KG1 (cell line): Measurements from ENCODE around the gene DNAJC12.
A peak's percentile ranks its signal among the peaks of the same experiment; 100 is the strongest.
"Not testable (repeated sequence)": the region's sequence is repeated elsewhere in the genome, so short reads cannot be mapped to it uniquely, and the experiment has no call there.

Experiments used
- DNase-seq: peaks from one replicate; lab custom pipeline; 2025; lab: John Stamatoyannopoulos, UW

The DNAJC12 gene

DNA sequence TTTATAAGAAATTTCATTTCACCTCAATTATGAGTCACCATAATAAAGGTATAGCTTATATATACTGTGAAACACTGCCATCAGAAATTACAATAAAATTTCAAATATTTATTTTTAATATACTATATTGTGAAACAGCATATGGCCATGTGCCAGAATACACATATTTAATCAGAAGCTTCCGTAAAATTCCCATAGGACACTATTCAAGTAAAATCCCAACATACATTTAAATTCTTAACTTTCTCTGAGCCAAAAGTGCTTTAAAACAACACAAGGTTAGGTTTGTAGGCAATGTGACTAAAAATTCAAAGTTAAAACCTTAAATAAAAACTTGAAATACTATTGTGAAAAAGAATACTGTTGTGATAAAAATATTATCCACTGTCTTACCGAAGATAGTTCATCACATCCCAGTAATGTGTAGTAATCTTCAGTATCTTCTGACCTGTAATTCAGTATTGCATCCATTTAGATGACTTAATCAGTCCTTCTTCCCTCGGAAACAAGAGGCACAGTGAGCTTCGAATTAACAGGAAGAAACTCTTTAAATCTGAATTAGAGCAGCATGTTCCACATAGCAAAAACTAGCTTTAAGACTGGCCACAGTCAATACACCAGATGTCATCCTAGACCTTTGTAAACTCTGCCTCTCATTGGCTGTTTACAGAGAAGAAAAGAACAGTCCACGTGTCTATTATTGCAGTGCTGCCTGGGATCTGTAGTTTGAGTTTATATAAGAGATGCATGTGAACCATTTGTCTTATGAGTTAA lies at the start of gene DNAJC12:
DNAJC12 (minus strand) TSS at position 648 of the 774 bp plus-strand sequence; CDS start at position 471, 177 bp downstream.
- DNase-seq = peak; percentile 74

DNA sequence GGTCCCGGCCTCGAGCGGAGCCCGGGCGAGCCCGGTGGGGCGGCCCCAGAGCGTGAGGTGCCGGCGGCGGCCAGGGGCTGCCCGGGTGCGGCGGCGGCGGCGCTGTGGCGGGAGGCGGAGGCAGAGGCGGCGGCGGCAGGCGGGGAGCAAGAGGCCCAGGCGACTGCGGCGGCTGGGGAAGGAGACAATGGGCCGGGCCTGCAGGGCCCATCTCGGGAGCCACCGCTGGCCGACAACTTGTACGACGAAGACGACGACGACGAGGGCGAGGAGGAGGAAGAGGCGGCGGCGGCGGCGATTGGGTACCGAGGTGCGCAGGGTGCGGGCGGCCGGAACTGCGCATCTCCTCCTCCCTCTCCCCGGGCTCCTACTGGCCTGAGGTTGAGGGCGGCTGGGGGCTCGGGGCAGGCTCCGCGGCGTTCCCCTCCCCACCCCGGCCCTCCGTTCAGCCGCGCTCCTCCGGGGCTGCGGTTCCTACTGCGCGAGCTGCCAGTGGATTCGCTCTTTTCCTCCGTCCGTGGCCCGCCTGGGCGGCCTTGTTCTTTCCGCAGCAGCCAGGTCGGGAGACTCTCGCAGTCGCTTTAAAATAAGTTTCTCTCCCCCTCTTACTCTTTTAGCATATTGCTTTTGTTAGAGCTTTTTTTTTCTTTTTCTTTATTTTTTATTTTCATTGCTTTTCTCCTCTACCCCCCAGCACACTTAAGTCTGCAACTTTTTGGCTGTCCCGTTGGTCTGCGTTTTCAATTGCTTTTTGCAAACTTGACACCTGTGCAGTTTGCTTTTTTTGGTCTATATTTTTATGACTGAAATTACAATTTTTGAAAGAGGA lies 47.1 kb upstream of the DNAJC12 start:
- DNase-seq = peak; percentile 14

DNA sequence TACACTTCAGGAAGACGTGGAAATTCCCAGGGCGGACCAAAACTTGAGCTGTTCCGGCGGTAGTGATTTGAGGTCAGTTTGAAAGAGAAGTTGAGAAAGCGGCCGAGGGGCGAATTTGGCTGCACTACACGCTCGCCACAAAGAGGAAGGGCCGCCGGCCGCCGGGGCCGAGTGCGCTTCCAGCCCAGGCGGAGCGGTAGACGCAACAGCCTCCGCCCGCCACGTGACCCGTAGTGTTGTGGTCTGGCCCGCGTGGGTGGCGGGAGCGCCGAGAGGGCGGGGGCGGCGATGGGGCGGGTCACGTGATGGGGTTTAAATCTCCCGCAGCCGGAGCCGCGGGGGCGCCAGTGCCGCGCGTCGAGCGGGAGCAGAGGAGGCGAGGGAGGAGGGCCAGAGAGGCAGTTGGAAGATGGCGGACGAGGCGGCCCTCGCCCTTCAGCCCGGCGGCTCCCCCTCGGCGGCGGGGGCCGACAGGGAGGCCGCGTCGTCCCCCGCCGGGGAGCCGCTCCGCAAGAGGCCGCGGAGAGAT lies 46.4 kb upstream of the DNAJC12 start, which contains the start of gene SIRT1:
SIRT1 (plus strand) TSS at position 344 of the 529 bp plus-strand sequence; CDS start at position 410, 66 bp downstream.
- DNase-seq = peak; percentile 80

DNA sequence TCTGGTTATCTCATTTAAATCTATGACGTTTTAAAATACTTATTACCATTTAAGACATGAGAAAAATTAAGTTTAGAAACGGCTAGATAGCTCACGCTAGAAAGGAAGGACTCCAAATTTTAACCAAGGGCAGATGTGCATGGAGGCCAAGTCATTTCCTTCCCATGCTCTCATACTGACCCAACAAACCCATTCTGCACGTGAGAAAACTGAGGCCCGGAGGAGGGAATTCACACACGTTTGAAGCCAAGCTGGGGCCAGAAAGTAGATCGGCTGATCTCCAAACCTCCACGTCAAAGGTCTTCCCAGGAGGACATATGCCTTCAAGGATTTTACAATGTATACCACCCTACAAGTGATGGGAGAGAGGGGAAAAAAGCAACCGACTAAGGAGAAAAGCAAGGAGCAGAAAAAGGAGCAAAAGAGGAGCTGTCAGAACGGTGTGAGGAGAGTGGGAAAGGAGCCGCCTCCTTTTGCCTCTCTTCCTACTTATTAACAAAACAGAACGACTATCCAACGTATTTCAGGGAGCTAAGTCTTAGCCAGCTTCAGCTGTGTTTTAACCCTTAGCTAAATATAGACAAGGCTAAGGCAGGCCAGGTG lies 45.8 kb upstream of the DNAJC12 start:
- no peak for DNase-seq

DNA sequence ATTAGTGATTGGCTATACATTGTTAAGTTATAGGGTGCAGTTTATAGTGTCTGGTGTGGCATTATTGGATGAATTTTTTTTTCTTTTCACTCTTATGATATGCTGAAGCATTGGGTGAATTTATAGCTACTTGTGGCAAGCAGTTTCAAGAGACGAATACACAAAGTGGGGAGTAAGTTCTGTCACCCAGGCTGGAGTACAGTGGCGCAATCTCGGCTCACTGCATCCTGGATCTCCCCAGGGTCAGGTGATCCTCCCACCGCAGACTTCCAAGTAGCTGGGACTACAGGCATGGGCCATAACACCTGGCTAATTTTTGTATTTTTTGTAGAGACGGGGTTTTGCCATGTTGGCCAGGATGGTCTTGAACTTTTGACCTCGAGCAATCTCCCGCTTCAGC lies 40.1 kb upstream of the DNAJC12 start:
- no peak for DNase-seq

DNA sequence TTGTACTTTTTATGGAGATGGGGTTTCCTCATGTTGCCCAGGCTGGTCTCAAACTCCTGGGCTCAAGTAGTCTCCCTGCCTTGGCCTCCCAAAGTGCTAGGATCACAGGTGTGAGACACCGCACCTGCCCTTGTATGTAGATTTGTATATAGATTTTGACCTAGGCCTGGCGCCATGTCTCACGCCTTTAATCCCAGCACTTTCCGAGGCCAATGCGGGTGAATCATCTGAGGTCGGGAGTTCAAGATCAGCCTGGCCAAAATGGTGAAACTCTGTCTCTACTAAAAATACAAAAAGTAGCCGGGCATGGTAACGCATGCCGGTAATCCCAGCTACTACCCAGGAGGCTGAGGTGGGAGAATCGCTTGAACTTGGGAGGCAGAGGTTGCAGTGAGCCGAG lies 39.4 kb upstream of the DNAJC12 start:
- DNase-seq = not testable (repeated sequence)

DNA sequence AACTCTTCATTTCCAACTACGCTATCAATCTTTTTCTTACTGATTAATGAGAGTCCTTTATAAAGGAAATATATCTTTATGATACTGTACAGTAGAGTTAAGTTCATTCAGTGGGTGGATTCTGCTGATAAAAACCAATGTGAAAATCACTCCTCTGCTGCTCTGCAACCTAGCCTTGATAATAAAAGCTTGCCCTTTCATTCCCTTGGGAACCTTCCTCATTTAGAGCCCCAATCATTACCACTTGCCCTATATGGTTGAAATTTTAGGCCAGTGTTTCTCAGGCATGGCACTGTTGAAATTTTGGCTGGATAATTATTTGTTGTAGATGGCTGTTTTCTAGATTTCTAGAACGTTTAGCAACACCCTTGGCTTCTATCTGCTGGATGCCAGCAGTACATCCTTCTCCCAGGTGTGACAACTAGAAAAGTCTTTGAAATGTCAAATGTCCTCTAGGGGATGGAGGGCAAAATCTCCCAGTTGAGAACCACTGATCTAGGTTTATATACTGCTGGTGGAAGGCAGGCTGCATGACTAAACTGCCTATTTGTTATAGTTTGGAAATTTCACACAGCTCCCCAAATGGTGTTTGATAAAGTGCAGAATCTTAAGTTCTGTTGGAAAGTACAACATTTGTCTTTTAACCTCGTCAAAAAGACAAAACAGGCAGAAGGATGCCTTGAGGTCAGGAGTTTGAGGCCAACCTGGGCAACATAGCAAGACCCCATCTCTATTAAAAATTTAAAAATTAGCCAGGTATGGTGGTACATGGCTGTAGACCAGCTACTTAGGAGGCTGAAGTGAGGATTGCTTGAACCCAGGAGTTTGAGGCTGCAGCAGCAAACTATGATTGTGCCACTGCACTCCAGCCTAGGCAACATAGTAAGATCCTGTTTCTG lies 37.6 kb upstream of the DNAJC12 start:
- DNase-seq = no peak

DNA sequence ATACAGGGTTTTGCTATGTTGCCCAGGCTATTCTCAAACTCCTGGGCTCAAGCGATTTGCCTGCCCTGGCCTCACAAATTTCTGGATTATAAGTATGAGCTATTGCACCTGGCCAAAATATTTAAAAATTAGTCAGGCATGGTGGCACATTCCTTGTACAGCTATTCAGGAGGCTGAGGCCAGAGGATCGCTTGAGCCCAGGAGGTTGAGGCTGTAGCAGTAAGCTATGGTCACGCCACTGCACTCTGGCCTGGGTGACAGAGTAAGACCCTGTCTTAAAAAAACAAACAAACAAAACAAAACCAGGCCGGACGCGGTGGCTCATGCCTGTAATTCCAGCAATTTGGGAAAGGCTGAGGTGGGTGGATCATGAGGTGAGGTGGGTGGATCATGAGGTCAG lies 32.0 kb upstream of the DNAJC12 start:
- DNase-seq = no peak

DNA sequence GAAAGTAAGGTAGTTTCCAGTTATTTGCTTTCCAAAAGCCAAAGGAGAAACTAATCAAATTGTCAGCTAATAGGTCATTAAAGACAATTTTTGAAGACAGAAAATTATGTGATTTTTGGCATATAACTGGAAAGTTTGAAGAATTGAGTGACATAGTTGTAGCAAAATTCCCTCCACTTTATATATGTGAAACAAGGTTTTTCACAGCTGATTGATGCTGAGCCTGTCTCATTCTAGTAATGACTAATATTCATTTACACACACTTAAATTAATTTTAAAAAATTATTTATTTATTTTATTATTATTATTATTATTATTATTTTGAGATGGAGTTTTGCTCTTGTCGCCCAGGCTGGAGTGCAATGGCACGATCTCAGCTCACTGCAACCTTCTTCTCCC lies 30.1 kb upstream of the DNAJC12 start:
- DNase-seq = no peak

DNA sequence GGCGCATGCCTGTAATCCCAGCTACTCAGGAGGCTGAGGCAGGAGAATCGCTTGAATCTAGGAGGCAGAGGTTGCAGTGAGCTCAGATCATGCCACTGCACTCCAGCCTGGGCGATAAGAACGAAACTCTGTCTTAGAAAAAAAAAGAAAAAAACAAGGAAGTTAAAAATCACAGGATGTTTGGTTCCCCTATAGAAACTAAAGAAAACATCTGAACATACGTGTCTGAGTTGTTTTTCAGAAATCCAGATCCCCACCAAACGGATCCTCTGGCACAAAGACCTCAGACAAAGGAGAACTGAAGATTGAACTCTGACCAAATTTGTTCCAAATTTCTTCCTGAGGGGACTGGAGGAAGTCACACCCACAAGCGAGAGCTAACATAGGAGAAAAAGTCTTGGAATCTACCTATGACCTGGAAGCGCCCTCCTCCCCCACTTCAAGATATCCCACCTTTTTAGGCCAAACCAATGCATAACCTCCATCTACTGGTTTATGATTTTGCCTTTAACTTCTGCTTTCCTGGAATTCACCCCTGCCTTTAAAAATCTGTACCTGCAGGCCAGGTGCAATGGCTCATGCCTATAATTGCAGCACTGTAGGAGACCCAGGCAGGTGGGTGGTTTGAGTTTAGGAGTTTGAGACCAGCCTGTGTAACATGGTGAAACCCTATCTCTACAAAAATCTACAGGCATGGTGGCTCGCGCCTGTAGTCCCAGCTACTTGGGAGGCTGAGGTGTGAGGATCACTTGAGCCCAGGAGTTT lies 26.8 kb upstream of the DNAJC12 start:
- no peak for DNase-seq

DNA sequence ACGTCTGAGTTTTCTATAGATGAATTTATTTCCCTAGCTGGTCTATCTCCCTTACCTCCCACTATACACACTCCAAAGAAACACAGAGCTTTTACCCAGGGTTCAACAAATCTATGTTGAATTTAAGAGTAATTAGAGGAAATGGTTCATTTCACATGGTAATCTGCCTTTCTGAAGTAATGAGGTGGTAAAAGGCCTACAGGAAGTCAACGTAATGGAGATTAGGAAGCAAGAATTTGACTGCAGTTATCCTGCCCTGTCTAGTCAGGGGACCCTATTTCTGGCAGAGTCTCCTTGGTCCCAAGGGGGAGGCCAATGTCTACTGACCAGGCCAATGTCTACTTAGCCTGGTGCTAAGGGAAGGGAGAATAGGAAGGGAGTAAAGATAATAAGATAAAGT lies 25.1 kb upstream of the DNAJC12 start:
- DNase-seq = no peak

DNA sequence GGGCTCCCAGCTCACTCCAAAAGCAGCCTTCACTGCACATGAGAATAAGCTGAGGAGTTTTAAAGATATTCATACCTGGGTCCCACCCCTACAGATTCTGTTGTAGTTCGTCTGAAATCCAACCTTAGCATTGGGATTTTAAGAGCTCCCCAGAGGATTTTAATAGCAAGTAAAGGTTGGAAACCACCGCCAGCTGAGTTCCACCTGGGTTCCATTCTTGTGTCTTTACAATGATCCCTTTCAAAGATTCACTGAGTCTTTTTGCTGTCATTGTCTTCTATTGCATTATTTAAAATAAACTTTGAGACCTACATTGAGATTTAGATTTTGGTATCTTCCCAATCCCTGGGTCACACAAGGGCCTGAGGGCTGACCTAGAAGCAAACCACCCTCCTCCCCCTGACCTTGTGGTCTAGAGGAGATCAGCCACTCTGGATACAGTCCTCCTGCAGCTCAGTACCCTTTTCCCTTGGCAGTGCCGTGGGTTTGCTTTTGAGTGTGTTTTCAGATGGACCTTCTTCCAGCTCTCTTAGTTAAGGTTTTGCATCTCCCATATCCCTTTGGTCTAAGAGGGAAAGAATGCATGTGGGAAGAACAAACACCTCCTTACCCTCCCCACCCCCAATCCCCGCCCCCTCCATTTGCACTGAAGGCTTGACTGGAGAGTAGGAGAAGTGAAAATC lies 23.9 kb upstream of the DNAJC12 start:
- DNase-seq = no peak

DNA sequence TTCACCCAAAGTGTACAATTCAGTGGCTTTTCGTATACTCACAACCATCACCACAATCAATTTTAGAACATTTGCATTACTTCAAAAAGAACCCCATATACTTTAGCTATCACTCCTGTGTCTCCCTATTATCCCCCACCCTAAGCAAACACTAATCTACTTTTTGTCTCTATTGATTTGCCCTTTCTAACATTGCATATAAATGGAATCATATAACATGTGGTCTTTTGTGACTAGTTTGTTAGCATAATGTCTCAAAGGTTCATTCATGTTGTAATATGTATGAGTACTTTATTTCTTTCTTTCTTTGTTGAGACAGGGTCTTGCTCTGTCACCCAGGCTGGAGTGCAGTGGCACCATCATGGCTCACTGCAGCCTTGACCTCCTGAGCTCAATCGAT lies 21.0 kb upstream of the DNAJC12 start:
- no peak for DNase-seq

DNA sequence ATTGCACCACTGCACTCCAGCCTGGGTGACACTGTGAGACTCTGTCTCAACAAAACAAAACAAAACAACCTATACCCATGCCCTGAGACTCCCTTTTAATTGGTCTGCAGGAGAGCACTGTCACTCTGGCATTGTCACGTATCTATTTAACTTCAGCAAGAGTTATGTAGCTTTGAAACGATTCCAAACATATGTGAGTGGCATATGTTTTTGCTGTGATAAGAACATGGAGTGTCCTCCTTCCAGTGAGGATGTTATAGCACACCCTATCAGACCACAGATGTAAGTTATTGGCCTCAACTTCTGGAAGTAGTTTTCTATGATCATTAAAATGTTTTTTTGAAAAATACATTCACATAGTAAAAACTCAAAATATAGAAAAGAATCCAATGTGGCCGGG lies 15.5 kb upstream of the DNAJC12 start:
- no peak for DNase-seq

DNA sequence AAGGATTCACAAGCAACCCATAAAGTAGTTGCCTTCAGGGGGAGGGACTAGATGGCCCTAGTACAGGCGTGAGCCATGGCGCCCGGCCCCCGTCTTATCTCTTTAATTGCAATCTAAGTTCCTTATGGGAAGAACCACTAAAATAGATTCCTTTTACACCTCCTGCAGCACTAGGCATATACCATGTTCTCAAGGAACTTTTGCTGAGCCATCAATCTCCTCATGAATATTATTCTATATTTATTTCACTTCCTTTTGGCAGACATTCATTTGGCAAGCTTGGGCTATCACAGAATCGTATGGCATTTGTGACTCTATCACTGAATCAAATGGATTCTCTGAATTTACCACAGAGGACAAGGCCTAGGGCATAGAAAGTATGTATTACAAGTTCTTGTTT lies 14.8 kb upstream of the DNAJC12 start:
- DNase-seq = no peak

DNA sequence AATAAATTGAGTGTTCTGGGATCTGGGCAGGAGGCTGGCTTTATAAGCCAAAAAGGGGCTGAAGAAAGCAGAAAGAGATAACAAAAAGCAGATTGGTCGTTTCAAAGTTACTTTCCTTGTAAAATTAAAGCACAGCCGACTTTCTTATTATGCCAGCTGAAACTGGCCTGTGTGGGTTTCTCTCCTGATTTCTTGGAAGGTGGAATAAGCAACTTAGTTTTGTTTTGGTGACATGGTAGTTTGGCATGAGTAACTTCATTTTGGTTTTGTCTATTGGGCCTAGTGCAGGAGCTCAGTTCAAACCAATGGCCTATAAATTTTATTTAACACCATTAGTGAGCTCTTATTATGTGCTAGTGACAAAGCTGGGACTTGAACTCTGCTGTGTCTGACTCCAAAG lies 13.2 kb upstream of the DNAJC12 start:
- DNase-seq = no peak

DNA sequence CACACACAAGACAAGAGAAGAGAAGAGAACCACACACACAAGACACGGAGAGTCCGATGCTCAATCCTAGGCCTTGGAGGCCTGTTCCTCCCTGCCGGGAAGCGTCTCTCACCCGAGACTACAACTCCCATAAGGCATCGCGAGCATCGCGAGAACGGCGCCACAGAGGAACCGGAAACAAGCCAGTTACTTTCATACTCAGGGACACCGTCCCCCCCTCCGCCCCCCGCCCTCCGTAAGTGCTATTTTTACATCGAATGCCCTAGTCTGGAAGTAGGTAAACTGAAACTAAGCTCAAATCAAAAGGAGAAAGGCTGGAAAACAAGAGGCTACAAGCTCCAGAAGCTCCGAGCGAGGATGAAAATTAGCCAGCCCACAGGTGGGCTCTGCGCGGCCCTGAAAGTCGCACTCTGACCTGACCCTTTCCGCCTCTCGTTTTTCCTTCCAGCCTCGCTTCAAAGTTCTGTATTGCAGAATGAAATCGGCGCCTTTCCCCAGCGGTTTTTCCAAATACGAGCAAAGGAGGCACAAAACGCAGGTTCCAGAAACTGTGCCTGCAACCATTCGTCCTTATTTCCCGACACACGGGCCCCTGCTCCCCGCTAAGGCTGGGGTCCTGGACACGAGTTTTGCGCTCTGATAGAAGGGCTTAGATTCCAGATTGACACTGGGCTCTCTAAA lies 11.5 kb upstream of the DNAJC12 start:
- DNase-seq = peak; percentile 87

DNA sequence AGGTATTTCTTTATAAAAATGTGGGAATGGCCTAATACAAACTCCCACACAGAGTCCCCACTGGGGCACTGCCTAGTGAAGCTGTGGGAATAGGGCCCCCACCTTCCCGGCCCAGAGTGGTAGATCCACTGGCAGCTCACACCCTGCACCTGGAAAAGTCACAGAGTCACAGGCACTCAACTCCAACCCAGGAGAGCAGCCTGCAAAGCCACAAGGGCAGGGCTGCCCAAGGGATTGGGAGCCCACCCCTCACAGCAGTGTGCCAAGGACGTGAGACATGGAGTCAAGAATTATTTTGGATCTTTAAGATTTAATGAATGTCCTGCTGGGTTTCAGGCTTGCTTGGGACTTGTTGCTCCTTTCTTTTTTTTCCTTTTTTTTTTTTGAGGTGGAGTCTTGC lies 5.3 kb upstream of the DNAJC12 start:
- no peak for DNase-seq

DNA sequence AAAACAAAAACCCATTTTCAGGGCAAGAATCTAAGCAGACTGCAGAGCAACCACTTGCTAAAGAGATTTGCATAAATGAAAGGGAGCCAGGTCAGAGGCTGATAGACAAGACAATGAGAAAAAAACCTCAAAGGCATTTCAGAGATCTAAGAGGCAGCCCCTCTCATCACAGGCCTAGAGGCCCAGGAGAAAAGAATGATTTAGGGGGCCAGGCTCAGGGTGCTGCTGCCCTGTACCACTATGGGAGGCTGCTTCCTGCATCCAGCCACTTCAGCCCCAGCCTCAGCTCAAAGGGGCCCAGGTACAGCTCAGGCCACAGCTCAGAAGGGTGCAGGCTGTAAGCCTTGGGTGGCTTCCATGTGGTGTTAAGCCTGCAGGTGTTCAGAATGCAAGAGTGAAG lies 3.7 kb upstream of the DNAJC12 start:
- DNase-seq = no peak

DNA sequence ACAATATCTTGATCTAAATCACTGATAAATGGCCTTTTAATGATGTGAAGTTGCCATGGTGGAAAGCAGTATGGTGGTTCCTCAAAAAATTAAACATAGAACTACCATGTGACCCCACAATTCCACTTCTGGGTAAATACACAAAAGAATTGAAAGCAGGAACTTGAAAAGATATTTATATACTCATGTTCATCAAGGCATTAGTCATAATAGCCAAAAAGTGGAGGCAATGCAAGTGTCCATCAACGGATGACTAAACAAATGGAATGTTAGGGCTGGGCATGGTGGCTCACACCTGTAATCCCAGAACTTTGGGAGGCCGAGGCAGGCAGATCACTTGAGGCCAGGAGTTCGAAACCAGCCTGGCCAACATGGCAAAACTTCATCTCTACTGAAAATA lies 2.0 kb upstream of the DNAJC12 start:
- no peak for DNase-seq
